GM23338 (cell line): ENCODE measurements around the gene CD300H.
"Not testable (repeated sequence)": the region's sequence is repeated elsewhere in the genome, so short reads cannot be mapped to it uniquely, and the experiment has no call there.

Experiments used
- CREB1 ChIP-seq: fragments of 250-450 bp; sonication (Bioruptor Pico); IDR thresholded peaks from 2 replicates; pipeline ENCODE4 v1.5.0; 2020; ENCODE audit warnings: low read depth, mild to moderate bottlenecking, moderate library complexity
- EZH2 ChIP-seq: fragments of 200-600 bp; sonication (generic); IDR thresholded peaks from one replicate; pipeline ENCODE4 v1.8.0; 2017; ENCODE audit warnings: antibody characterized with exemption, mild to moderate bottlenecking, low read depth; ENCODE audit not compliant: unreplicated experiment
- EZH2phosphoT487 ChIP-seq: fragments of 200-600 bp; sonication (generic); IDR thresholded peaks from one replicate; pipeline ENCODE4 v1.8.1; 2018; ENCODE audit warnings: antibody characterized with exemption; ENCODE audit not compliant: unreplicated experiment
- JUNB ChIP-seq: IDR thresholded peaks from one replicate; pipeline ENCODE4 v1.6.1; 2016; ENCODE audit warnings: antibody characterized with exemption; ENCODE audit not compliant: unreplicated experiment
- NANOG ChIP-seq: IDR thresholded peaks from 2 replicates; pipeline ENCODE4 v1.6.1; 2016; ENCODE audit warnings: antibody characterized with exemption, borderline replicate concordance
- POLR2AphosphoS5 ChIP-seq: IDR thresholded peaks from 2 replicates; pipeline ENCODE4 v1.6.1; 2016; ENCODE audit warnings: antibody characterized with exemption, low read depth
- REST ChIP-seq: IDR thresholded peaks from one replicate; pipeline ENCODE4 v1.6.1; 2018; ENCODE audit warnings: antibody characterized with exemption; ENCODE audit not compliant: unreplicated experiment
- STAT1 ChIP-seq: IDR thresholded peaks from one replicate; pipeline ENCODE4 v1.6.1; 2016; ENCODE audit warnings: antibody characterized with exemption; ENCODE audit not compliant: unreplicated experiment
- ZNF114 ChIP-seq: fragments of 250-450 bp; sonication (Bioruptor Pico); IDR thresholded peaks from 2 replicates; pipeline ENCODE4 v1.5.0; 2020; ENCODE audit warnings: mild to moderate bottlenecking, moderate library complexity
- ZNF331 ChIP-seq: fragments of 250-450 bp; sonication (Bioruptor Pico); IDR thresholded peaks from 2 replicates; pipeline ENCODE4 v1.5.0; 2020; ENCODE audit warnings: low read depth, mild to moderate bottlenecking, moderate library complexity
- TF ChIP-seq, protein P1 (sequence below), 2 experiments: fragments of 200-600 bp in 1 of 2; sonication (generic) in 1 of 2; conservative IDR thresholded peaks; 2 replicates each; pipeline versions ENCODE4 v1.5.1 to v1.6.1; 2016 to 2017; ENCODE audit warnings: antibody characterized with exemption in 2 of 2, low read depth in 2 of 2, mild to moderate bottlenecking in 2 of 2, moderate library complexity in 1 of 2

- TF ChIP-seq JUNB; REST; EZH2phosphoT487; STAT1; ZNF114 (CRISPR knock-in tag); ZNF331; EZH2; POLR2AphosphoS5; NANOG; CREB1: not testable (repeated sequence)
- TF ChIP-seq, protein P1, sequence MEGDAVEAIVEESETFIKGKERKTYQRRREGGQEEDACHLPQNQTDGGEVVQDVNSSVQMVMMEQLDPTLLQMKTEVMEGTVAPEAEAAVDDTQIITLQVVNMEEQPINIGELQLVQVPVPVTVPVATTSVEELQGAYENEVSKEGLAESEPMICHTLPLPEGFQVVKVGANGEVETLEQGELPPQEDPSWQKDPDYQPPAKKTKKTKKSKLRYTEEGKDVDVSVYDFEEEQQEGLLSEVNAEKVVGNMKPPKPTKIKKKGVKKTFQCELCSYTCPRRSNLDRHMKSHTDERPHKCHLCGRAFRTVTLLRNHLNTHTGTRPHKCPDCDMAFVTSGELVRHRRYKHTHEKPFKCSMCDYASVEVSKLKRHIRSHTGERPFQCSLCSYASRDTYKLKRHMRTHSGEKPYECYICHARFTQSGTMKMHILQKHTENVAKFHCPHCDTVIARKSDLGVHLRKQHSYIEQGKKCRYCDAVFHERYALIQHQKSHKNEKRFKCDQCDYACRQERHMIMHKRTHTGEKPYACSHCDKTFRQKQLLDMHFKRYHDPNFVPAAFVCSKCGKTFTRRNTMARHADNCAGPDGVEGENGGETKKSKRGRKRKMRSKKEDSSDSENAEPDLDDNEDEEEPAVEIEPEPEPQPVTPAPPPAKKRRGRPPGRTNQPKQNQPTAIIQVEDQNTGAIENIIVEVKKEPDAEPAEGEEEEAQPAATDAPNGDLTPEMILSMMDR (conservative IDR thresholded peaks at IDR 0.05; ENCODE audit: low read depth in 2 of 2) = not testable (repeated sequence)
These were observed 48.8 kb downstream of the CD300H start for GRCh38 chr17:74518413-74518981.
